ENCODE results near the gene CORO2A. TPM values are rescaled to one million over a fixed set of nuclear protein-coding genes. Genes with fewer than 3 reads are reported as not detected.
"Not testable (repeated sequence)": the region's sequence is repeated elsewhere in the genome, so short reads cannot be mapped to it uniquely, and the experiment has no call there.

CORO2A gene
- total RNA-seq, 1 experiment from 2014 or later, result 30.5 TPM

DNA sequence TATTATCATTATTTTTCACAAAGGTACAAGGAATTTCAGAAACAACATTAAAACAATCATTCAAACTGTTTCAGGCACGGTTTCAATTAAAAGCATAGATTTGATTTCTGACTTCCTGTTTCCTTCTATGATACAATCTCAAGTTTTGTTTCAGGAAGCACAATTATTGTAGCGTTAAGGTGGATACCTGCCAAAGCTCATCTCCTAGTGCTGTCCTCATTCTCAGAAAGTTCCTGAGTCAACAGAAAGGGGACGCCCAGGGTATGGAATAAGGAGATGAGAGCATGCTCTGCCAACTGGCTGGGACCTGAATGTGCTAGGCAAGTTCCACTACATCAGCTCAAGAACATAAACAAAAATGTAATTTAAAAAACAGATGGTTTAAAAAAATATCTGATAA, 71.4 kb downstream of the CORO2A start:
- peaks cover 8% of the 10 kb centered on the region for H3K36me3 ChIP-seq (replicated peaks; ENCODE audit: control insufficient read depth, insufficient read depth, low read length)
- no peak overlapping the region for H3K4me3 ChIP-seq (ENCODE audit: insufficient read depth, low read depth, low read length)
- H3K27me3 ChIP-seq (ENCODE audit: control insufficient read depth, insufficient read depth, low read length), result peaks cover 8% of the 10 kb centered on the region; the same call in 1 of the 2 replicates
- no peak for DNase-seq

DNA sequence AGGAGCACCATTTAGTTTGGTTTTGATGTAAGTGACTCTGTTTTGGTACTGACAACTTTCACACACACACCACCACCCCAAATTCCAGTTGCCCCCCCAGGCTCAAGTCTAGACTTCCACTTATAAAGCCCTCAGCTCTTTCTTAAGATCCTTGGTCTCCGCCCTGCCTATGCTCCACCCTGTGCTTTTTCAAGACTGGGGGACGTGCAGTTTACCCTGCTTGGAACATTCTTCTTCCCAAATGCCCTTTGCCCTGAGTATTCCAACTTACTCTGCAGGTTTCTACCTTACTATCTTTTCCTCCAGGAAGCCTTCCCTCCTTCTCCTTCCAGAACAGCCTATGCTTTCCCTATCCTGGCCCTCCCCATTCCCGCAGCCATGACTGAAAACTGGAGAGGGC, 72.0 kb downstream of the CORO2A start:
- DNase-seq, result no peak
- Histone ChIP-seq H3K4me3 (ENCODE audit: insufficient read depth, low read depth, low read length) (no peak overlapping the region), H3K36me3 (replicated peaks; ENCODE audit: control insufficient read depth, insufficient read depth, low read length) (peaks cover 8% of the 10 kb centered on the region), H3K27me3 (ENCODE audit: control insufficient read depth, insufficient read depth, low read length) (peaks cover 8% of the 10 kb centered on the region; the same call in 1 of the 2 replicates)

DNA sequence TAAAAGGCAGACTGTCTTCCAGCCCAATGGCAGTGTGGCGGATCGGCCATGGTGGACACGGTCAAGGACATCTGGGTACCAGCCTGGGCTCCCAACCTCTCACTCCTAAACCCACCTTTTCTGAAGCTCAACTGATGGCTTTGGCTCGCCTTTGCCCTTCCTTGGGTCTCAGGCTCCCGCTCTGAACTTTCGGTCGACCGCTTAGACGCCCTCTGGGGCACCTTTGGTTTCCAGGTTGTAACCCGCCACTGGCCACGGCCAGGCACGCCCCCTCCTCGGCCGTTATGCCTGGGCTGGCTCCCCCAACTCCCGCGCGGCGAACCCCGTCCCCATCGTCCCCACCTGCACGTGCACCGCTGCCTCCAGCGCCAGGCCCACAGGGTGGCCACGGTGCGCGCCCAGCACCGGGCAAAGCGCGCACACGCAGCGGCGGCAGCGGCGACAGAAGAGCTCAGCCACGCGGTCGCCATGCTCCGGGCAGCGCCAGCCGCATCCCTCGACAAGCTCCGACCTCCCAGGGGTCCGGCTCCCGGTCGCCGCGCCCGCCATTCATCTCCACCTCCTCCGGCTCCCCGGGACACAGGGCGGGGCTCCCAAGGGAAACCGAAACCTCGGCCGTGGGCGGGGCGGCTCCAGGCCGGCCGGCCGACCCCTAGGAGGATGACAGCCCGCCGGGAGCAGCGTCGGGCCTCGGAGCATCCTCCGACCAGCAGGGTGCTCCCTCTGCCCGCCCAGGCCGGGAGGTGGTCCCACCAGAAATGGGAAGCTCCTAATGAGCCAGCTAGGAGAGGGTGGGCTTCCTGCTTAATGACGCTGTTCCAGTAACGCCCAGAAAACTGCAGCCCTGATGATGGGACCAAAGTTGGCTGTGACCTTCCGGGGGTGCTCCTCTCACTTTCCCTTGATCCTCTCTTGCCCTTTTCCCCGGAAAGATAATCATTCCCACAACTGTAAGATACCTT, 73.5 kb downstream of the CORO2A start, which contains the start of gene TRIM14:
TSS of gene TRIM14 (minus strand) at position 583 of the 962 bp plus-strand sequence. CDS start at position 549, 34 bp downstream.
- Histone ChIP-seq H3K4me3 (ENCODE audit: insufficient read depth, low read depth, low read length) (peak within 1 kb of the TSS; percentile 62), H3K36me3 (replicated peaks; ENCODE audit: control insufficient read depth, insufficient read depth, low read length) (no peaks in the 10 kb centered on the region), H3K27me3 (ENCODE audit: control insufficient read depth, insufficient read depth, low read length) (peaks cover 8% of the 10 kb centered on the region; the same call in 1 of the 2 replicates)
- DNase-seq, result peak; percentile 93

DNA sequence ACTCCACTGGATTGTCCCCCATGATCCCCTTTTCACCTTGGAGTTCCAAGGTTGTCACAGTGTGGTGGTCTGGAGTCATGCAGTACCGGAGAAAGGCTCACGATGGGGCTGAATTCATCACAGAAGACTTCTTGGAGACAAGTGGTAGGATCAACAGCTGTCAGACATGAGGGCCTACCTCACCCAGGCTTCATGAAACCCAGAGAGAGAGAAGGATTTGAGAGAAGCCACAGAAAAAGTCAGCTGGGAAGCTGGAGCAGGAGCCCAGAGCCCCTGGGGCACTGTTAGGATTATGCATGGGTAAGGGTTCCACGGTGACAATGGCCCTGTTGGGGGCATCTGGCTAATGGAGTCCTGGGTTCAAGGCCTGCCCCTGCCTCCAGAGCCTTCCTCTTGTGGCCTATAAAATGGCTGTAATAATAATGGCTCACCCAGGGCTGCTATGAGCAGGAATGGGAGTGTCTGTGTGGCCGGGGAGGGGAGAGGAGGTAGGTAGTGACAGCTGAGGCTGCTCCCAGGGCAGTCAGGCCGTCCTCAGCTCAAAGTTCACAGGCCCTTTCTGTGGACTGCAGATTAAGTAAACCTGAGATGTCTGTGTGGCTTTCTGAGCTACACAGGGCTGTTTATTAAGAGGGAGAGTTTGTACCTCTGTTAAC, 74.3 kb downstream of the CORO2A start:
- Histone ChIP-seq H3K27me3 (ENCODE audit: control insufficient read depth, insufficient read depth, low read length) (peaks cover 8% of the 10 kb centered on the region; the same call in 1 of the 2 replicates), H3K36me3 (replicated peaks; ENCODE audit: control insufficient read depth, insufficient read depth, low read length) (no peaks in the 10 kb centered on the region), H3K4me3 (ENCODE audit: insufficient read depth, low read depth, low read length) (peak overlapping the region; percentile 62)
- peak; percentile 67 for DNase-seq

DNA sequence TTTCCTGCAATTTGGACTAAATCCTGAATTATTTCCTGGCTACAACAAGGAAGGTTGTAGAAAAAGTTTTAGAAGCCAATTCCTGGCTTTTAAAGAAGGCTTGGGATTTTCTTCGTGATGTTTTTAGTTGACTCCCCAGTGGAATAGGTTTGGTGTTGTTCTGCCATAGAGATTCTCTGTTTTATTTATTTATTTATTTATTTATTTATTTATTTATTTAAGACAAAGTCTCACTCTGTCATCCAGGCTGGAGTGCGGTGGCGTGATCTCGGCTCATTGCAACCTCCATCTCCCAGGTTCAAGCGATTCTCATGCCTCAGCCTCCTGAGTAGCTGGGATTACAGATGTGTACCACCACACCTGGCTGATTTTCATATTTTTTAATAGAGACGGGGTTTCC, 75.3 kb downstream of the CORO2A start:
- DNase-seq; H3K27me3 ChIP-seq (ENCODE audit: control insufficient read depth, insufficient read depth, low read length); H3K36me3 ChIP-seq (replicated peaks; ENCODE audit: control insufficient read depth, insufficient read depth, low read length): not testable (repeated sequence)

DNA sequence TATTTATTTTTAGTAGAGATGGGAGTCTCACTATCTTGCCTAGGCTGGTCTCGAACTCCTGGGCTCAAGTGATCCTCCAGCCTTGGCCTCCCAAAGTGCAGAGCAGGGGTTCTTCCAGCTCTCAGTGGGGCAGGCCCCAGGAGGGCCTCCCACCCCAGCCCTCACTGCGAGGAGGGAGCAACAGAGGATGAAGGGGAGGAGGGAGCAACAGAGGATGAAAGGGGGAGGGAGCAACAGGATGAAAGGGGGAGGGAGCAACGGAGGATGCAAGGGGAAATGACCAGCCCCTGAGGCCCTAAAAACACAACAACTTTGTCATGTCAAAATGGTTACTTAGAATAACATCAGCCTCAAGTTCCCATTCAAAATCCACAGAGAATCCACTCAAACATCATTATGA, 83.4 kb downstream of the CORO2A start:
- DNase-seq, result no peak
- no peaks in the 10 kb centered on the region; the same call in 1 of the 2 replicates for H3K36me3 ChIP-seq (replicated peaks; ENCODE audit: control insufficient read depth, insufficient read depth, low read length)
- no peak overlapping the region for H3K4me3 ChIP-seq (ENCODE audit: insufficient read depth, low read depth, low read length)

More for the DNA sequence above, 75.3 kb downstream of the CORO2A start:
- not testable (repeated sequence) for H3K4me3 ChIP-seq (ENCODE audit: insufficient read depth, low read depth, low read length)

DNA sequence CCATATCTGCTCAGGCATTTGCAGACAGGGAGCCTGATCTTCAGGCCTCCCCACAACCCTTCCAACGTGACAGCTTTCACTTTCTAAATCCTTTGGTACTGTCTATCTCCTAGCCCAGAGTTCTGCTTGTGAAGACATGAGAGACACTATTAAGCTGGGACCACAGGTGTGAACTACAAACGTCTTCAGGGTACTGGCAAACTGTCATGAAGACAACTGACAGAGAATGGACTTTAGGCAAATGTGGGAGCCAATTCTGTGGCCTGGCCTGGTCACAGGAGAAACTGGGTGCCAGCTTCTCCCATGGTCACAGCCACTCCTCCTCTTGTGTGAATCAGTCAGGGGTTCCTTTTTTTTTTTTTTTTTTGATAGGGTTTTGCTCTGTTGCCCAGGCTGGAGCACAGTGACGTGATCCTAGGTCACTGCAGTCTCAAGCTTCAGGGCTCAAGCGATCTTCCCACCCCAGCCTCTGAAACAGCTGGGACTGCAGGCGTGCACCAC, 83.9 kb downstream of the CORO2A start:
- H3K27me3 ChIP-seq (ENCODE audit: control insufficient read depth, insufficient read depth, low read length), result no peaks in the 10 kb centered on the region
- no peak overlapping the region for H3K4me3 ChIP-seq (ENCODE audit: insufficient read depth, low read depth, low read length)
- no peaks in the 10 kb centered on the region; the same call in 1 of the 2 replicates for H3K36me3 ChIP-seq (replicated peaks; ENCODE audit: control insufficient read depth, insufficient read depth, low read length)
- DNase-seq, result no peak

More for the DNA sequence above, 83.4 kb downstream of the CORO2A start:
- no peaks in the 10 kb centered on the region for H3K27me3 ChIP-seq (ENCODE audit: control insufficient read depth, insufficient read depth, low read length)

DNA sequence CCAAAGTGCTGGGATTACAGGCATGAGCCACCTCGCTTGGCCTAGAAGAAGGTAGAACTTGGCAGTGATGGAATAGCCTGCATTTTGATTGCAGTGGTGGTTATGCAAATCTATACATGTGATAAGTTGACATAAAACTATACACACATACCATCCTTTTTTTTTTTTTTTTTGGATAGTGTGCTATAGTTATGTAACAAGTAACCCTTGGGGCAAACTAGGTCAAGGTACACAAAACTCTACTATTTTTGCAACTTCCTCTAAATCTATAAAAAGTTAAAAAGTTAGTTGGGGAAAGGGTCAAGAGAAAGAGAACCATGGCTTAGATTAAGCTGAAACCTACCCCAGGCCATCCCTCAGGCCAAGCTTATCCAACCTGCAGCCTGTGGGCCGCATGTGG, 84.5 kb downstream of the CORO2A start:
- no peaks in the 10 kb centered on the region for H3K27me3 ChIP-seq (ENCODE audit: control insufficient read depth, insufficient read depth, low read length)
- H3K4me3 ChIP-seq (ENCODE audit: insufficient read depth, low read depth, low read length), result no peak overlapping the region
- no peak for DNase-seq
- no peaks in the 10 kb centered on the region; the same call in 1 of the 2 replicates for H3K36me3 ChIP-seq (replicated peaks; ENCODE audit: control insufficient read depth, insufficient read depth, low read length)

DNA sequence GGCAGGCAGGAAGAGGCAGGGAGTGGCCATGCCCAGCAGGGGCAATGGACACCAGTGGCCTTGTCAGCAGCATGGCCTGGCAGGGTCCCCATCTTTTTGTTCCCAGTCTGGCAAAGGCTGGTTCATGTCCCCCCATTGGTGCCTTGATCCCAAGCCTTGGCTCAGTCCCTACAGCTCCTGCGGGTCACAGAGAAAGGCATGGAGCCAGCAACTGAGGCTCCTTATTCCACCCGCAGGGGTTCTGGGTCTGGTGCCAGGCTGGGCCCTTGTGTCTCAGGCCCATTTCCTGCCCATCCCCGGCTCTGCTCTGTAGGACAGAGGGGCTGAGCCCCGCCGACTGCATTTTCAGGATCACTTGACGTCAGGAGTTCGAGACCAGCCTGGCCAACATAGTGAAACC, 87.4 kb downstream of the CORO2A start:
- H3K36me3 ChIP-seq (replicated peaks; ENCODE audit: control insufficient read depth, insufficient read depth, low read length), result no peaks in the 10 kb centered on the region; the same call in 1 of the 2 replicates
- no peak for DNase-seq
- no peak overlapping the region for H3K4me3 ChIP-seq (ENCODE audit: insufficient read depth, low read depth, low read length)
- H3K27me3 ChIP-seq (ENCODE audit: control insufficient read depth, insufficient read depth, low read length), result no peaks in the 10 kb centered on the region

DNA sequence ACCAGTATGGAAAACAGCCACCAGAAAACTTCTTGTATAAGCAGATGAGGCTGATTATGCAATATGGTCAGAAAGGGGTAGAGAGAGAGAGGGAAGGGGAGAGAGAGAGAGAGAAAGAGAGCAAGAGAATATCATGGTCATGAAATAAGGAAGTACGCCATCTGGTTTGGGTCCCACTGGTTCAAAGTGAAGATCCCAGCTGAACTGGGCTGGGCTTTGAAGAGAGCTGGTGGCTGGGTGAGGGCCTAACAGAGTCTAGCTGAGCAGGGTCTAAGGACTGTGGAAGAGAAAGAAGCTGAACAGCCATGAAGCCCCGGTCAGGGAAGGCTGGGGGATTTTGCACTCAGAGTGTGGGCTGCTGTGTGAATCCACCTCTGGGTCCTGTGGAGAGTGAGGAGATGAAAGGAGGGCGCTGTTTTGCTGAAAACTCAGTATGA, 88.0 kb downstream of the CORO2A start:
- no peak overlapping the region for H3K4me3 ChIP-seq (ENCODE audit: insufficient read depth, low read depth, low read length)
- peaks cover 4% of the 10 kb centered on the region for H3K36me3 ChIP-seq (replicated peaks; ENCODE audit: control insufficient read depth, insufficient read depth, low read length)
- no peak for DNase-seq
- no peaks in the 10 kb centered on the region for H3K27me3 ChIP-seq (ENCODE audit: control insufficient read depth, insufficient read depth, low read length)

DNA sequence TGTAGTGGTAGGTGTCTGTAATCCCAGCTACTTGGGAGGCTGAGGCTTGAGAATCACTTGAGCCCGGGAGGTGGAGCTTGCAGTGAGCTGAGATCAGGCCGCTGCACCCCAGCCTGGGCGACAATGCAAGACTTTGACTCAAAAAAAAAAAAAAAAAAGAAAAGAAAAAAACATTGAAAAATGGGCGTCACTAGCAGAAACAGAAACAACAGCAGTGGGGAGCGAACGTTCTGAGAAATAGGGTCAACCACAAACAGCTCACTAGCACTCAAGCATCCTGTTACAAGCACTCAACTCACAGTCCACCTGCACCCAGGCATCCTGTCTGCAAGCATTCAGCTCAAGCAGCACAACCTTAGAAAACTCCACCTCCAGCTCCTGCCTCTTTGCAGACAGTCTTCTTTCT, 90.6 kb downstream of the CORO2A start:
- DNase-seq, result no peak
- Histone ChIP-seq H3K27me3 (ENCODE audit: control insufficient read depth, insufficient read depth, low read length) (no peaks in the 10 kb centered on the region), H3K36me3 (replicated peaks; ENCODE audit: control insufficient read depth, insufficient read depth, low read length) (peaks cover 10% of the 10 kb centered on the region), H3K4me3 (ENCODE audit: insufficient read depth, low read depth, low read length) (no peak overlapping the region)

DNA sequence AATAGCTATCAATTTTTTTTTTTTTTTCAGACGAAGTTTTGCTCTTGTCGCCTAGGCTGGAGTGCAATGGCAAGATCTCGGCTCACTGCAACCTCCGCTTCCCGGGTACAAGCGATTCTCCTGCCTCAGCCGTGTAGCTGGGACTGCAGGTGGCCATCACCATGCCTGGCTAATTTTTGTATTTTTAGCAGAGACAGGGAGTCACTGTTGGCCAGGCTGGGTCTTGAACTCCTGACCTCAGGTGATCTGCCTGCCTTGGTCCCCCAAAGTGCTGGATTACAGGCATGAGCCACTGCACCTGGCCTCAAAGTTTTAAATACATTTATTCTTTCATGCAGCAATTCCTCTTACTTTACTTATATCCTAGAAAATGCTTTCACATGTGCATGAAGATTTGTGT, 91.0 kb downstream of the CORO2A start:
- H3K36me3 ChIP-seq (replicated peaks; ENCODE audit: control insufficient read depth, insufficient read depth, low read length), result peaks cover 10% of the 10 kb centered on the region
- no peaks in the 10 kb centered on the region for H3K27me3 ChIP-seq (ENCODE audit: control insufficient read depth, insufficient read depth, low read length)
- H3K4me3 ChIP-seq (ENCODE audit: insufficient read depth, low read depth, low read length), result no peak overlapping the region
- DNase-seq, result no peak

DNA sequence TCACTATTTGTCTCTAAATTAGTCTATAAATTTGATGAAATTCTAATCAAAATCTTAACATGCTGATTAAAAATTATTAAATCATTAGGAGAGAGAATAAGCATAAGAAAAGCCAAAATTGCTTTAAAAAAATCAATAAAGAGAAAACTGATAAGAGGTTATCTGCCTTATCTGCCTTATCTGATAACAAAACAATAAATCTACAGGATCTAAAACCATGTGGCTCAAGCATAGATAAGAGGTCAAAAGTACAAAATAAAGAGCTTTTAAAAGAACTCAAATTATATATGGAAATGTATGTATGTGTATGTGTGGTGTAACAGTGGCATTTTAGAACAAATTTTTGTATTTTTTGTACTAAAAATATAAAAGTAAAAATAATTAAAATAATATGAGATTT, 92.0 kb downstream of the CORO2A start:
- Histone ChIP-seq H3K4me3 (ENCODE audit: insufficient read depth, low read depth, low read length) (no peak overlapping the region), H3K36me3 (replicated peaks; ENCODE audit: control insufficient read depth, insufficient read depth, low read length) (peaks cover 11% of the 10 kb centered on the region), H3K27me3 (ENCODE audit: control insufficient read depth, insufficient read depth, low read length) (no peaks in the 10 kb centered on the region)
- DNase-seq, result no peak

DNA sequence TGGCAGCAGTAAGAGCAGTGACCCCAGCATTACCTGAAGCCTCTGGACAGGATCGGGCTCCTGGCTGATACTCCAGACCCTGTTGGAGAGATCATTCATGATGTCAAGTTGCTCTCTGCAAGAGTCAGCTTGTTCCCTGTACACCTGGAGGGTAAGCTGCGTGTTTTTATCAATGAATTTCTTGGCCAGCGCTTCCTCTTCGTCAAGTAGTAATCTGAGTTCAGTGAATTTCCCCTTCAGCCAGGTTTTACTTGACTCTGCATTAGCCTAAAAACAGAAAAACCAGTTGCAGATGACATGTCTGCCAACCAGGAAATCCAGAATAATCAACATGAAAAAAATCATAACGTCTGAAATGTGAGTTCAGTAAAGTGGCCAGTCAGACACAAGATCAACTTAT, 92.5 kb downstream of the CORO2A start:
- no peak for DNase-seq
- no peaks in the 10 kb centered on the region for H3K27me3 ChIP-seq (ENCODE audit: control insufficient read depth, insufficient read depth, low read length)
- peaks cover 11% of the 10 kb centered on the region for H3K36me3 ChIP-seq (replicated peaks; ENCODE audit: control insufficient read depth, insufficient read depth, low read length)
- H3K4me3 ChIP-seq (ENCODE audit: insufficient read depth, low read depth, low read length), result no peak overlapping the region

All from H7 (cell line).